ENCODE data around the gene MAMSTR.

The MAMSTR gene

DNA sequence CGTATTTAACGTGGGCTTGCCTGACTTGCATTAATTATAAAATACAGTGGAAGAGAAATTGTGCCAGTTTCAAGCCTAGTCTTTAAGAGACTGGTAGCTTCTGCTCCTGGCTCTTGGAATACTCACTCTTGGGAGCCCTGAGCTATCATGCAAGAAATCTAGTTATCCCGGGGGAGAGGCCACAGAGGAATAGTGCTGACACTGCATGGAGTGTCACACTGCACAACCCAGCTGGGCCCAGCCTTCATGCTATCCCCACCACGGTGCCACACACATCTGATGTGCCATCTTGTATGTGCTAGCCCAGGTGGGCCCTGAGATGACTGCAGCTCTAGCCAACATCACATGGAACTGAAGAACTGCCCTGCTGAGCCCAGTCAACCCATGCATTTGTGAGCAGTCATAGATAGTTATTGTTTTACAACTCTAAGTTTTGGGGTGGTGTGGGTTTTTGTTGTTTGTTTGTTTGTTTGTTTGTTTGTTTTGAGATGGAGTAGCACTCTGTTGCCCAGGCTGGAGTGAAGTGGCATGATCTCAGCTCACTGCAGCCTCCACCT, 8.3 kb downstream of the MAMSTR start:
- in situ Hi-C loops (cut with MboI; ENCODE audit: low sequenced_read_pairs, unreplicated experiment), result no loop called here
- no peak for DNase-seq (ENCODE audit: low spot score)
- TF ChIP-seq CTCF (IDR thresholded peaks at IDR 0.05; ENCODE audit: borderline replicate concordance, control extremely low read depth, extremely low read depth, insufficient read depth, missing control alignments), result no peak

DNA sequence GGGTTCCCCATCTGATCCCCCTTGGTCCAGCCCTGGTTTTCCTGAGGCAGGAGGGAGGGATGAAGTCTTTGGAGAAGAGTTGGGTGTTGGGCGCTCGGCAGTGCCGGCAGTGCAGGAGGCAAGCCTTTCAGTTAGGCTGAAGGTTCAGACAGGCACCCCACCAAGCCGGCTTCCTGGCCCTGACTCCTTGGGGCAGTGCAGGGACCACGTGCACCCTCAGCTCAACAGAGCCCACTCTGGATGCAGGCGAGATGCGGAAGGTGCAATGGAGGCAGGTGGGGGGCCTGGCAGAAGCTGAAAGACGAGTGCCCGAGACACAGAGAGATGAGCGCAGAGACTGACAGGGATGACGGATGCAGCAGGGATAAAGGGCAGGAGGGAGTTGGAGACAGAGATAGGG, 11.1 kb downstream of the MAMSTR start:
- no peak for DNase-seq (ENCODE audit: low spot score)
- TF ChIP-seq CTCF (IDR thresholded peaks at IDR 0.05; ENCODE audit: borderline replicate concordance, control extremely low read depth, extremely low read depth, insufficient read depth, missing control alignments), result no peak
- in situ Hi-C loops (cut with MboI; ENCODE audit: low sequenced_read_pairs, unreplicated experiment), result no loop called here

DNA sequence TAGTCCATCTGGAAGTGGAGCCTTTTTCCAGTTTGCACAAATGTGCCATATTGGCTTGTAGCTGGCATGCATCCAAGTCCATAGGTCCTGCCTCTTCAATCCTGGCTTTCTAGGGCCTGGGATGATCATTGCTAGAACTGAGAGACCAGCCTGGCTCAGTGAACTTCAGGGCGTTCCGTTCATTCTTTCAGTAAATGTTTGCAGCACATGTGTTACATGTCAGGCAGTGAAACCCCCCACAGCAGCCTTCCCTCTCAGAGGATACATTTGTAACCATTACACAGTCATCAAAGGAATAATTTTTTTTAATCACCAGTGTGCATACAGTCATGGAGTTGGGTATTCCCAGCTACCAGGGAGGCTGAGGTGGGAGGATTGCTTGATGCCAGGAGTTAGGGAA, 14.1 kb downstream of the MAMSTR start:
- in situ Hi-C loops (cut with MboI; ENCODE audit: low sequenced_read_pairs, unreplicated experiment), result no loop called here
- no peak for TF ChIP-seq CTCF (IDR thresholded peaks at IDR 0.05; ENCODE audit: borderline replicate concordance, control extremely low read depth, extremely low read depth, insufficient read depth, missing control alignments)
- no peak for DNase-seq (ENCODE audit: low spot score)

DNA sequence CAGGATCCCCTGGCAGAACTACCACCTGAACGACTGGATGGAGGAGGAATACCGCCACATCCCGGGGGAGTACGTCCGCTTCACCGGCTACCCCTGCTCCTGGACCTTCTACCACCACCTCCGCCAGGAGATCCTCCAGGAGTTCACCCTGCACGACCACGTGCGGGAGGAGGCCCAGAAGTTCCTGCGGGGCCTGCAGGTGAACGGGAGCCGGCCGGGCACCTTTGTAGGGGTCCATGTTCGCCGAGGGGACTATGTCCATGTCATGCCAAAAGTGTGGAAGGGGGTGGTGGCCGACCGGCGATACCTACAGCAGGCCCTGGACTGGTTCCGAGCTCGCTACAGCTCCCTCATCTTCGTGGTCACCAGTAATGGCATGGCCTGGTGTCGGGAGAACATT, 16.2 kb downstream of the MAMSTR start:
- in situ Hi-C loops (cut with MboI; ENCODE audit: low sequenced_read_pairs, unreplicated experiment), result no loop called here
- no peak for TF ChIP-seq CTCF (IDR thresholded peaks at IDR 0.05; ENCODE audit: borderline replicate concordance, control extremely low read depth, extremely low read depth, insufficient read depth, missing control alignments)
- no peak for DNase-seq (ENCODE audit: low spot score)

DNA sequence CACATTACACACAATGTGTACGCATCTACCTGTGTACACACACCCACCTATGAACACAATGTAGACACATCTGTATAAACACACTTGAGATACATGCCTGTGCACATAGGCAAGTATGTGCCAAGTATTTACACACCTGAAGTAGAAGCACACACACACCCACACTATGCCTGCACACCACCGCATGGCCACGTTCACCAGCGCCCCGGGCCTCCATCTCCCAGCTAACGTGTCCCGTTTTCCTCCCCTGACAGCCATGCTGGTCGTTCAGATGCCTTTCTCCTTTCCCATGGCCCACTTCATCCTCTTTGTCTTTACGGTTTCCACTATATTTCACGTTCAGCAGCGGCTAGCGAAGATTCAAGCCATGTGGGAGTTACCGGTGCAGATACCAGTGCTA, 16.8 kb downstream of the MAMSTR start:
- no peak for TF ChIP-seq CTCF (IDR thresholded peaks at IDR 0.05; ENCODE audit: borderline replicate concordance, control extremely low read depth, extremely low read depth, insufficient read depth, missing control alignments)
- in situ Hi-C loops (cut with MboI; ENCODE audit: low sequenced_read_pairs, unreplicated experiment), result no loop called here
- no peak for DNase-seq (ENCODE audit: low spot score)

DNA sequence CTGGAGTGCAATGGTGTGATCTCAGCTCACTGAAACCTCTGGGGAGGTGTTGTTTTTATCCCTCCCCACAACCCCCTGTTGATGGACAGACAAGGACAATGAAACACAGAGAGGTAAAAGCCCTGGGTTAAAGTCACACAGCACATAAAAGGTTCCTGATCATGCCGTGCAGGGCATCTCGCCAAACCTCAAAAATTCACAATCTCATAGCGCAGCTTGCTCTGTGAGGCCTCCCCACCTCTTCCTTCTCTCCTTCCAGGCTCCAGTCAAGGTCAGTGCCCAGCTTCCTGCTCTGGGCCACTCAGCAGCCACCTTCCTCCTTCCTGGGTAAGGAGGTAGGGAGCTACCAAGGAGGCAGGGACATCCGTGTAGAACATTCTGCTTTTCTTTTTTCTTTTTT, 21.5 kb downstream of the MAMSTR start:
- DNase-seq (ENCODE audit: low spot score), result no peak
- in situ Hi-C loops (cut with MboI; ENCODE audit: low sequenced_read_pairs, unreplicated experiment), result no loop called here

More for the DNA sequence above, 21.5 kb downstream of the MAMSTR start:
- no peak for TF ChIP-seq CTCF (IDR thresholded peaks at IDR 0.05; ENCODE audit: borderline replicate concordance, control extremely low read depth, extremely low read depth, insufficient read depth, missing control alignments)

All from GM13976 (cell line).